ENCODE results near the gene FLACC1. TPM values are rescaled to one million over a fixed set of nuclear protein-coding genes. Genes with fewer than 3 reads are reported as not detected.
"Not testable (repeated sequence)": the region's sequence is repeated elsewhere in the genome, so short reads cannot be mapped to it uniquely, and the experiment has no call there.

Gene FLACC1
- total and polyA plus RNA-seq, 7 donors, result 0.55 to 4.3 (median 1.8) TPM

DNA sequence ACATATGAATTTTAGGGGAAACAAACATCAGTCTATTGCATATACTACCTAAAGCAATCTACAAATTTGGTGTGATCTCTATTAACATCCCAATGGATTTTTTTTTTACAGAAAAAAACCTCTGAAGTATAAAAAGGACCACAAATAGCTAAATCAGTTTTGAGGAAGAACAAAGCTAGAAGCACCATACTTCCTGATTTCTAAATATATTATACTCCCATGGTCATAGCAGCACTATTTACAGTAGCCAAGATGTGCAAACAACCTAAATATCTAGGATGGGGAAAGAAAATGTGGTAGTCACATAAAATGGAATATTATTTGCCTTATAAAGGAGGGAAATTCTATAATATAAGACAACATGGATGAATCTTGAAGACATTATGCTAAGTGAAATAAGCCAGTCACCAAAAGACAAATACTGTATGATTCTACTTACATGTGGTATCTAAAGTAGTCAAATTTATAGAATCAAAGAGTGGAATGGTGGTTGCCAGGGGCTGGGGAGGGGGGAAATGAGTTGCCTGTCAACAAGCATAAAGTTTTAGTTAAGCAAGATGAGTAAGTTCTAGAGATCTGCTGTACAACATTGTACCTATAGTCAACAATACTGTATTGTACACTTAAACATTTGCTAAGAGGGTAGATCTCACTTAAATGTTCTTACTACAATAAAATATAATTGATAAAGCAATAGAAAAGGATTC, 114.4 kb downstream of the FLACC1 start:
- Histone ChIP-seq H3K27ac (no peak overlapping the region), H3K36me3 (ENCODE audit: insufficient read depth in 1 of 2, low read depth in 1 of 2) (no peaks in the 10 kb centered on the region), H3K4me1 (no peaks in the 10 kb centered on the region), H3K9me3 (peaks cover 8% of the 10 kb centered on the region), H3K4me3 (no peak overlapping the region), H3K27me3 (ENCODE audit: insufficient read depth in 3 of 3, low read length in 2 of 3) (no peaks in the 10 kb centered on the region)
- TF ChIP-seq, protein P1, sequence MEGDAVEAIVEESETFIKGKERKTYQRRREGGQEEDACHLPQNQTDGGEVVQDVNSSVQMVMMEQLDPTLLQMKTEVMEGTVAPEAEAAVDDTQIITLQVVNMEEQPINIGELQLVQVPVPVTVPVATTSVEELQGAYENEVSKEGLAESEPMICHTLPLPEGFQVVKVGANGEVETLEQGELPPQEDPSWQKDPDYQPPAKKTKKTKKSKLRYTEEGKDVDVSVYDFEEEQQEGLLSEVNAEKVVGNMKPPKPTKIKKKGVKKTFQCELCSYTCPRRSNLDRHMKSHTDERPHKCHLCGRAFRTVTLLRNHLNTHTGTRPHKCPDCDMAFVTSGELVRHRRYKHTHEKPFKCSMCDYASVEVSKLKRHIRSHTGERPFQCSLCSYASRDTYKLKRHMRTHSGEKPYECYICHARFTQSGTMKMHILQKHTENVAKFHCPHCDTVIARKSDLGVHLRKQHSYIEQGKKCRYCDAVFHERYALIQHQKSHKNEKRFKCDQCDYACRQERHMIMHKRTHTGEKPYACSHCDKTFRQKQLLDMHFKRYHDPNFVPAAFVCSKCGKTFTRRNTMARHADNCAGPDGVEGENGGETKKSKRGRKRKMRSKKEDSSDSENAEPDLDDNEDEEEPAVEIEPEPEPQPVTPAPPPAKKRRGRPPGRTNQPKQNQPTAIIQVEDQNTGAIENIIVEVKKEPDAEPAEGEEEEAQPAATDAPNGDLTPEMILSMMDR (IDR thresholded peaks at IDR 0.05), result no peak
- DNase-seq (no peak), ATAC-seq (no peak)
- intact Hi-C loops (cut with DNase I), result no loop called here

DNA sequence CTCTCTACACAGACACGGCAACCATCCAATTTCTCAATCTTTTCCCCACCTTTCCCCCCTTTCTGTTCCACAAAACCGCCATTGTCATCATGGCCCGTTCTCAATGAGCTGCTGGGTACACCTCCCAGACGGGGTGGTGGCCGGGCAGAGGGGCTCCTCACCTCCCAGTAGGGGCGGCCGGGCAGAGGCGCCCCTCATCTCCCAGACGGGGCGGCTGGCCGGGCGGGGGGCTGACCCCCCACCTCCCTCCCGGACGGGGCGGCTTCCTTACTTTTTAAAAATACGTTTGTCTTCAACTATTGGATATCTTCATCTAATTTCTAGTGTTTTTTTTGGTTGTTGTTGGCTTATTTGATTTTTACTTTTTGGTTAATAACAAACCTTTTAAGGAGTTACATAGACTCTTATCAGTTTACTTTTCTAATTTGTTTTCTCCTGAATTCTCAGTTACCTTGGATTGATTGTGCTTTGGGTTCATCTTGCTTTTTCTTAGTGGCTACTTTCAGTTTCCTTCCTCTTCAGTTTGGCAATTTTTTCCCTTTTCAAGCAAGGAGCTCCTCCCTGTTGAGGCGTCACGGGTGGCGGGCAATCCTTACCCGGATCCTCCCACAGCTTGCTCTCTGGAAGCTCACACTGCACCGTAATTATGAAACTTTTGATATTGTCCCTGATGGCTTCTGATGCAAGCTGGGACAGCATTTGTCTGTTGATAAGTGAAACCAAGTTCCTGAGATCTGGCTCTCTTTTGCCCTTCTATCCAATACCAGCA, 117.8 kb downstream of the FLACC1 start:
- intact Hi-C loops (cut with DNase I), result loop anchor here in 1 of 2 donors (5.0 kb wide), 1 partner anchor 123 kb away; no protein-coding TSS in a partner anchor
- H3K27ac ChIP-seq, result peak overlapping the region; percentile 21
- H3K9me3 ChIP-seq; H3K4me1 ChIP-seq; H3K36me3 ChIP-seq (ENCODE audit: insufficient read depth in 1 of 2, low read depth in 1 of 2); H3K27me3 ChIP-seq (ENCODE audit: insufficient read depth in 3 of 3, low read length in 2 of 3); H3K4me3 ChIP-seq: not testable (repeated sequence)
- 83 to 88% (median 85%) methylated on average over 18 to 20 of the region's 21 CpGs for WGBS, 3 donors
- ATAC-seq, result peak in 3 of 4 donors; percentile 61 to 71 (median 64)
- DNase-seq, result peak; percentile 77 to 89

Other genes with a start within 250 kb of the FLACC1 start
- gene CFLAR, start 241.2 kb downstream of the FLACC1 start, total RNA-seq, result 100 to 1,000 TPM; 180 to 358 (median 346) TPM
- 100 to 1,000 TPM in 2 of 3 donors, 10 to 100 TPM in 1; 84.7 to 340 (median 239) TPM for gene CFLAR, start 241.2 kb downstream of the FLACC1 start, polyA plus RNA-seq
- 1 to 10 TPM; 2.3 to 3.8 (median 2.8) TPM for gene CASP10, start 174.2 kb downstream of the FLACC1 start, total RNA-seq
- 1 to 10 TPM in 2 of 3 donors, under 1 TPM in 1; 0.90 to 1.3 (median 1.2) TPM for gene CASP10, start 174.2 kb downstream of the FLACC1 start, polyA plus RNA-seq
- gene CASP8, start 96.8 kb downstream of the FLACC1 start, total RNA-seq, result 1 to 10 TPM; 2.3 to 3.5 (median 3.0) TPM
- gene CASP8, start 96.8 kb downstream of the FLACC1 start, polyA plus RNA-seq, result 1 to 10 TPM in 2 of 3 donors, under 1 TPM in 1; 0.87 to 1.3 (median 1.2) TPM
- 10 to 100 TPM; 17.6 to 53.0 (median 36.5) TPM for gene TRAK2, start 94.1 kb upstream of the FLACC1 start, total RNA-seq
- 10 to 100 TPM in 2 of 3 donors, 1 to 10 TPM in 1; 9.8 to 23.4 (median 21.1) TPM for gene TRAK2, start 94.1 kb upstream of the FLACC1 start, polyA plus RNA-seq
- gene STRADB, start 94.4 kb upstream of the FLACC1 start, total RNA-seq, result 10 to 100 TPM; 55.9 to 87.3 (median 81.2) TPM
- 100 to 1,000 TPM in 1 of 3 donors, 10 to 100 TPM in 2; 48.5 to 175 (median 69.9) TPM for gene STRADB, start 94.4 kb upstream of the FLACC1 start, polyA plus RNA-seq